GM18499 (cell line): Measurements from ENCODE around the gene TBC1D3I.
"Not testable (repeated sequence)": the region's sequence is repeated elsewhere in the genome, so short reads cannot be mapped to it uniquely, and the experiment has no call there.

ENCODE experiments used
- ATAC-seq: cut with Tn5 transposase; IDR thresholded peaks from one replicate; pipeline ENCODE4 v1.9.1; 2021; ENCODE audit warnings: moderate number of reproducible peaks; ENCODE audit not compliant: insufficient read depth, unreplicated experiment

TBC1D3I gene

GRCh38 chr17:36264470-36264869 is at the start of gene TBC1D3I:
Gene TBC1D3I (minus strand): TSS chr17:36264570. CDS start chr17:36262985, 1,585 bp downstream.
- ATAC-seq = not testable (repeated sequence)

- not testable (repeated sequence) for ATAC-seq
Observed at GRCh38 chr17:36295161-36295560, 30.8 kb upstream of the TBC1D3I start.

DNA sequence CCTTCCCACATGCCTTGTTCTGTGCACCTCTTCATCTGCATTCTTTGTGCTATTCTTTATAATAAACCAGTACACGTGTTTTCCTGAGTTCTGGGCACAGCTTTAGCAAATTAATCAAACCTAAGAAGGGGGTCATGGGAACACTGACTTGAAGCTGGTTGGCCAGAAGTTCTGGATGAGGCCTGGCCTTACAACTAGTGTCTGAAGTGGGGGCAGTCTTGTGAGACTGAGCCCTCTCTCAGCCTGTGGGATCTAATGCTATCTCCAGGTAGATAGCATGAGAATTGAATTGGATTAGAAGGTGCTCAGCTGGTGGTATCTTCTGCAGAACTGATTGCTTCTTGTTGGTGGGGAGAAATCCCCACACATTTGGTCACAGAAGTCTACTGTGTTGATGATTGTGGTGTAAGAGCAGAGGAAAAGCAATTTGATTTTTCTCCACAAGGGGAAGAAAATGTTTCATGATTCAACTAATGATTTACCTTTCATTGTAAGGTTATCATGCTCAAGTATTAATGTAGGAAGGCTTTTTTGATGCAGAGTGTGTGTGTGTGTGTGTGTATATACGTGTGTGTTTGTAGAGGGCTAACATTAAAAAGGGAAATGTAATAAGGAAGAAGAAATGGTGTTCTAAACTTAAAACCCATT is 25.7 kb upstream of the TBC1D3I start:
- ATAC-seq = not testable (repeated sequence)

DNA sequence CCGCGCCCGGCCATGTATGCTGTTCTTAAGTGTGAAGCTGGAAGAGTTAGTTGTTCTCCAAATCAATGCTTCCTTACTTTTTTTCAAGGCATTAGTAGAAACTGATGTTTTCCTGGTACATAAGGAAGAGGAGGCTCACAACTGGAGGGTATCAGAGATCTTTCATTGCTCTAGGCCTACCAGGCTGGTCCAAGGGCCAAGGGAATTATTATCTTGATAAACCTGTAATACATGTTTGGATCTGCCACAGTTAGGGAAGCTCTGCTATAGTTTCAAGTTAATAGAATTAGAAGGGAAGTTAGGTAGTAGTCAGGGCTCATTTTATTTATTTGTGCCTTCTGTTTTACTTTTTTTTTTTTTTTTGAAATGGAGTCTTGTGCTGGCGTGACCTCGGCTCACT is 19.8 kb upstream of the TBC1D3I start:
- not testable (repeated sequence) for ATAC-seq

DNA sequence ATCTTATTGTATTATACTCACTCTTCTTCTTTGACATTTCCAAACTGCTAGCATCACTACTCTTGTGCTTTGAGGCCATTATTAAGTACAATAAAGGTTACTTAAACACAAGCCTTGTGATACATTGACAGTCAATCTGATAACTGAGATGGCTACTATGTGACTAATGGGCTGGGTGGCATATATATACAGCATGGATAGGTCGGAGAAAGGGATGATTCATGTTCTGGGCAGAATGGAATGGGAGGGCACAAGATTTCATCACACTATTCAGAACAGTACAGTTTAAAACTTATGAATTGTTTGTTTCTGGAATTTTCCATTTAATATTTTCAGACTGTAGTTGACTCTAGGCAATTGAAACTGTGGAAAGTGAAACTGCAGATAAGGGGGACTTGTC is 18.9 kb upstream of the TBC1D3I start:
- not testable (repeated sequence) for ATAC-seq

DNA sequence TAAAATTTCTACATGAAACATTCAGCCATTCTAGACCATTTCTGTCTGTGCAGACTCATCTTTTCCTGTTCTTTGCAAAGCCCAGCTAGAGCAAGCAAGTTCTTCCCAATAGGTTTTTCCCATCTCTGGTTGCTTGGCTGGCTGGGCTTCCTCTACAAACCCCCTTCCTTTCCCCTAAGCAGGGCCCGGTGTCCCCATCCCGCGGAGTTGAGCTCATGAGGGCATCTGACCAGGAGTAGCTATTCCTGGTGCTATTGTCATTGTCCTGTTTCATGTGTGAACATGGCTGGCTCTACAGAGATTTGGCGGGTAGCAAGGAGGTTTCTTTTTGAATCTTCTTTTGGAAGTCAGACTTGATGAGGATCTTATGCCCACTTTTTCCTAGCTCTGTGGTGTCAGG is 22.3 kb downstream of the TBC1D3I start:
- not testable (repeated sequence) for ATAC-seq

DNA sequence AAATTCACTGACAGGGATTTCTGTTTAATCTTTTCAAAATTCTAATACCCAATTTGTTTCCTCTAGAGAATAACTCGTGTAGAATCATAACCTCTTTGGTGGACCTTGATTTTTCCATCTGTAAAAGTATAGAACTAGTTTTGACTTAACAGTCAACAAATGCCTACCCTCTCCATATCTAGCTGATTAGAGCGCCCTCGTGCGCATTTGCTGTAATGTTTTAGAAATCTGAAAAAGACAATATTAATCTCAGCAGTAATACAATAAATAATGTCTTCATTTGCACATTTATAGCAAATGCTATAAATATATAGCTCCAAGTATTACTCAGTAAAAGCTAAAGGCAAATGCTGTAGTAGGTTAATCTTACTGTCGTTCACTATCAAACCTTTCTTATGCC is 34.7 kb downstream of the TBC1D3I start:
- ATAC-seq = not testable (repeated sequence)

DNA sequence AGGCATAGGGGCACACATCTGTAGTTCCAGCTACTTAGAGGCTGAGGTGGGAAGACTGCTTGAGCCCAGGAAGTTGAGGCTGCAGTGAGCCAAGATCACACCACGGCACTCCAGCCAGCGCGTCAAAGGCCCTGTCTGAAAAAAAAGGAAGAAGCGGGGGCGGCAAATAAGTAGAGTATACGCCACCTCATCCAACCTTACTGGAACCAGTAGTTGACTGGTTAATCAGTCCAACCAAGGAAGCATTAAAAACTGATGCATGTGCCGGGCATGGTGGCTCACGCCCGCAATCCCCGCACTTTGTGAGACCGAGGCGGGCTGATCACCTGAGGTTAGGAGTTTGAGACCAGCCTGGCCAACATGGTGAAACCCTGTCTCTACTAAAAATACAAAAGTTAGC is 41.4 kb downstream of the TBC1D3I start:
- ATAC-seq = not testable (repeated sequence)

DNA sequence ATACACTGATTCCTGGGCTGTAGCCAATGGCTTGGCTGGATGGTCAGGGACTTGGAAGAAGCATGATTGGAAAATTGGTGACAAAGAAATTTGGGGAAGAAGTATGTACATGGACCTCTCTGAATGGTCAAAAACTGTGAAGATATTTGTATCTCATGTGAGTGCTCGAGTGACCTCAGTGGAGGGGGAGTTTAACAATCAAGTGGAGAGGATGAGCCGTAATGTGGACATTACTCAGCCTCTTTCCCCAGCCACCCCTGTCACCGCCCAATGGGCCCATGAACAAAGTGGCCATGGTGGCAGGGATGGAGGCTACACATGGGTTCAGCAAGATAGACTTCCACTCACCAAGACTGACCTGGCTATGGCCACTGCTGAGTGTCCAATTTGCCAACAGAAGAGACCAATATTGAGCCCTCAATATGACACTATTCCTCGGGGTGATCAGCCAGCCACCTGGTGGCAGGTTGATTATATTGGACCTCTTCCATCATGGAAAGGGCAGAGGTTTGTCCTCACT is 42.7 kb downstream of the TBC1D3I start:
- ATAC-seq = not testable (repeated sequence)

DNA sequence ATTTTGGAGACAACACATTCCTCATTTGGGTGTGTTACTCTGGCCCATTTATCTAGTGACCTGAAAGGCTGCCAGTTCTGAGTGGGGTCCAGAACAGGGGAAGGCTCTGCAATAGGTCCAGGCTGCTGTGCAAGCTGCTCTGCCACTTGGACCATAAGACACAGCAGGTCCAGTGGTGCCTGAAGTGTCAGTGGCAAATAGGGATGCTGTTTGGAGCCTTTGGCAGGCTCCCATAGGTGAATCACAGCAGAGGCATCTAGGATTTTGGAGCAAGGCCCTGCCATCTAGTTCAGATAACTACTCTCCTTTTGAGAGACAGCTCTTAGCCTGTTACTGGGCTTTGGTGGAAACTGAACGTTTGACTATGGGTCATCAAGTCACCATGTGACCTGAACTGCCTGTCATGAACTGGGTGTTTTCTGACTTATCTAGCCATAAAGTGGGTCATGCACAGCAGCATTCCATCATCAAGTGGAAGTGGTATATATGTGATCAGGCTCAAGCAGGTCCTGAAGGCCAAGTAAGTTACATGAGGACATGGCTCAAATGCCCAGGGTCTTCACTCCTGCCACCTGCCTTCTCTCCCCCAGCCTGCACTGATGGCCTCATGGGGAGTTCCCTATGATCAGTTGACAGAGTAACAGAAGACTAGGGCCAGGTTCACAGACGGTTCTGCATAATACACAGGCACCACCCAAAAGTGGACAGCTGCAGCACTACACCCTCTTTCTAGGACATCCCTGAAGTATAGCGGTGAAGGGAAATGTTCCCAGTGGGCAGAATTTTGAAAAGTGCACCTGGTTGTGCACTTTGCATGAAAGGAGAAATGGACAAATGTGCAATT is 43.4 kb downstream of the TBC1D3I start:
- not testable (repeated sequence) for ATAC-seq

GRCh38 chr17:36219556-36219955 is 44.8 kb downstream of the TBC1D3I start:
- ATAC-seq = not testable (repeated sequence)

DNA sequence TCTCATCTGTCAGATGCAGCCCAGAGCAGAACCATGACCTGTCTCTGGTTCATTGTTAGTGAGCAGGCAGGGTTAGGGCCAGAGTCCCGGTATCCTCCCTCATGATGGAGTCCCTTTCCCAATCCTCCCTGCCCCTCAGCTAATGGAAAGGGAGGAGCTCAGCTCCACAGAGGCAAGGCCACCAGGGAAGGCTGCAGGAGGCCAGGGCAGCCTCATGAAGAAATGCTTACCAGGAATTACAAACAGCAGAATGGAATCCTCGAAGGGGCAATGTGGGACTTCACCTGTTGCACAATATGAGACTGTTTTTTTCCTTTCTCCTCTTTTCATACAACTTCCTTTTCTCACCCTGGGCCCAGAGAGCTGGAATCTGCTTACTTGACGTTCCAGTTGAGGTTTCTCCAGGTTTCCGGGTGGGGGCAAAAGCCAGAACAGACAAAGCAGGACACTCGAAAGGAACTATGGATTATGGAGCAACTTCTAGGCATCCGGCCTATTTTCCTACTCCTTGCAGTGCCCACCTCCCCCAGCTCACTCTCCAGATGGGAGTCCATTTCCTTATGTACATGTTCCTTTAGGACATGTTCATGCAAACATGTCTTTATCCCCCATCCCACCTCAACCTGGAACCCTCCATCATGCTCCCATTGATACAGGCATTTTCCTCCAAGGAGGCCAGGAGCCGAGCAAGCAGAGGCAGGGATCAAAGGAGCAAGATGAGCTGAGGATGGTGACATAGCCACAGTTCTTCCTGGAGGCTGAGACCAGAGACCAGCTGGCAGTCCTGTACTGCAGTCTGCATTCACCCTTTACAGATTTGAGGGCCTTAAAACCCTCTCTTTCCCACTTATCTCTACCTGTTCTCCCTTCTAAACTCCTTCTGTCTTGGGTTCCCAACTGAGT is 48.7 kb downstream of the TBC1D3I start:
- not testable (repeated sequence) for ATAC-seq

- no peak for ATAC-seq
Observed at GRCh38 chr17:36214918-36215317, 49.5 kb downstream of the TBC1D3I start.

DNA sequence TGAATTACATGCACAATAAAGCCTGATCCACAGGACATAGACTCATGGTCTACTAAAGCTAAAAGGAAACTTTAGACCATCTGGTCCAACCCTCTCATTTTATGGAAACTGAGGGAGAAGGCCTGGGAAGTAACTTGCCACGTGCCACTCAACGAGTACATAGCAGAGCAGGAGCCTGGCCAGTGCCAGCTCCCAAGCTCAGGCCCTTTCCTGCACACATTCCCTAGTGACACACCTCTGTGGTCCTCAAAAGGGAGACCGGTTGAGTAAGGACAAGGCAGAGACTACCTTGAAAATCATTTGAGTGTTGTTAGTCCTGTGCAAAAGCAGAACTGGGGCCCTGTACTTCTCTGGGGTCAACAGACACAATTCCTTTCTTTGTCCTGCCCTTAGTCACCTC is 50.7 kb downstream of the TBC1D3I start:
- no peak for ATAC-seq

DNA sequence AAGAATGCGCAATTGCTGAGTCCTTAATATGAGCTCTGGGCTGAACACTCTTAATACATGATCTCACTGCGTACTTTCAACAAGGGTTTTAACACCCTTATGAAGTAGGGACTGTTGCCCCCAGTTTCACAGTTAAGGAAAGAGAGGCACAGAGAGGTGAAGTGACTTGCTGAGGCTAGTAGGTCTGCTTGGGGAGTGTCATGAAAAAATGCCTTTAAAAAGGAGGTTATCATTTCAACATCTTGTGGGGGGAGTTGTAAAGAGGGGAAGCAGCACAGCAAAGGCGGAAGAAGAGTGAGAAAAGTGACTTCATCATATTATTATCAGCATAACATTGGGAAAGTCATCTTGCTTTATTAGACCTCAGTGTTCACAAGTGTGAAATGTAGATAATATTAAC is 51.4 kb downstream of the TBC1D3I start:
- ATAC-seq = no peak

GRCh38 chr17:36212272-36212605 is 52.1 kb downstream of the TBC1D3I start:
- ATAC-seq = no peak

DNA sequence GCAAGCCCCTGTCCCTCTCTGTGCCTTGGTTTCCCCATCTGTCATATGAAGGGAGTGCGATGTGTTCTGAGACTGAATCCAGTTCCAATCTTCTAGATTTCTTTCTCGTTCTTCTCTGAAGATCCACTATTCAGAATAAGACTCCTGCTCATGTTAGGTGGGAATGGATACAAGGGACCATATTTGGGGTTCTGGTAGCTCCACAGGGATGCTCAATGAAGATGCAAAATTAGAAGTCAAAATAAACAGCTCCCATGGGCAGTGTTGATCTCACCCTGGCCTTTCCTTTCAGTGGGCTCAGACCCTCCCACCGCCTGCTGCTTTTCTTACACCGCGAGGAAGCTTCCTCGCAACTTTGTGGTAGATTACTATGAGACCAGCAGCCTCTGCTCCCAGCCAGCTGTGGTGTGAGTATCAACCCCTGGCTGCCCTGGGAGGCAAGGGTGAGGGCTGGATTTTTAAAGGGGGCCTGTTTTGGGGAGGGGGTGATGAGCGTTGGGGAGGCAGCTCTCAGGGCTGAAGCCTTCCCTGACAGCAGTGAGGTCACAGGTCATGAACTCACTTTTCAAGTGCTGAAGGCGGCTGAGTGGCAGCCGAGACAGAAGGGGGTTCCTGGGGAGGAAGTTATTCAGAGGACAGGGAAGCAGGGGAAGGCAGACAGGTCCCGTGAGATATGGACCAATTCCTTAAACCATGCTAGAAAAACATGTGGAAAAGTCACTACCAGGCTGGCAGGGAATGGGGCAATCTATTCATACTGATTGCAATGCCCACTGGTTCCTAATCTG is 52.7 kb downstream of the TBC1D3I start:
- not testable (repeated sequence) for ATAC-seq

GRCh38 chr17:36210439-36211211 is 53.7 kb downstream of the TBC1D3I start, which contains the start of gene CCL4L2:
Gene CCL4L2 (plus strand): TSS chr17:36211063.
- ATAC-seq = peak; percentile 53

DNA sequence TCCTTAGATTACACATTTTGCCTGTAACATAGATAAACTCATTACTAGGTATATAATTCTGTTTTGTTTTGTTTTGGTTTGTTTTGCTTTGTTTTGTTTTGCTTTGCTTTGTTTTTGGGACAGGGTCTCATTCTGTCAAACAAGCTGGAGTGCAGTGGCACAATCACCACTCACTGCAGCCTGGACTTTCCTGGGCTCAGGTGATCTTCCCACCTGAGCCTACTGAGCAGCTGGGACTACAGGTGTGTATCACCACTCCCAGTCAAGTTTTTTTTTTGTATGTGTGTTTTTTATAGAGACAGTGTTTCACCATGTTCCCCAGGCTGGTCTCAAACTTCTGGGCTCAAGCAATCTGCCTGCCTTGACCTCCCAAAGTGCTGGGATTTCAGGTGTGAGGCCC is 54.8 kb downstream of the TBC1D3I start:
- no peak for ATAC-seq
